Psoas muscle (tissue), 8 donors: Measurements from ENCODE around the gene SMIM12. TPM values are rescaled to one million over a fixed set of nuclear protein-coding genes. Genes with fewer than 3 reads are reported as not detected.

Source experiments
- ATAC-seq, 4 donors: fragments of 200-7000 bp; cut with Tn5 transposase; one replicate each; pipeline ENCODE4 v1.9.1; 2020; ENCODE audit warnings: moderate library complexity in 3 of 4, mild to moderate bottlenecking in 2 of 4
- DNase-seq, 2 donors: peaks; one replicate each; pipeline ENCODE4 v3.0.0-alpha.2; 2020
- H3K27ac ChIP-seq: fragments of 200-600 bp; one replicate; pipeline ENCODE4 v1.8.0; 2022
- H3K27me3 ChIP-seq, 3 donors: fragments of 200-600 bp in 1 of 3; one replicate each; pipeline versions ENCODE4 v1.6.1 to v1.8.0; 2013 to 2022; ENCODE audit warnings: low read length in 2 of 3, mild to moderate bottlenecking in 2 of 3, moderate library complexity in 1 of 3; ENCODE audit not compliant: insufficient read depth in 3 of 3
- H3K36me3 ChIP-seq, 2 donors: fragments of 200-600 bp in 1 of 2; one replicate each; pipeline versions ENCODE4 v1.6.1 to v1.8.0; 2013 to 2022; ENCODE audit warnings: low read depth in 1 of 2, mild to moderate bottlenecking in 1 of 2, moderate library complexity in 1 of 2; ENCODE audit not compliant: insufficient read depth in 1 of 2
- H3K4me1 ChIP-seq: fragments of 200-600 bp; one replicate; pipeline ENCODE4 v1.8.0; 2022
- H3K4me3 ChIP-seq: fragments of 200-600 bp; one replicate; pipeline ENCODE4 v1.8.0; 2022; ENCODE audit warnings: mild to moderate bottlenecking
- H3K9me3 ChIP-seq: fragments of 200-600 bp; one replicate; pipeline ENCODE4 v1.8.0; 2022
- CTCF ChIP-seq: fragments of 200-600 bp; IDR thresholded peaks from one replicate; pipeline ENCODE4 v1.8.0; 2022; ENCODE audit warnings: antibody characterized with exemption
- WGBS, 3 donors: extraction: QIAGEN DNeasy Blood & Tissue Kit; methylation state at CpG; one replicate each; pipeline versions ENCODE4 v1.1.6 to v1.1.7; 2013; 5-methylcytosine and 5-hydroxymethylcytosine counted together
- intact Hi-C, 2 donors: fragments of 100-400 bp; cut with DNase I; formaldehyde crosslinking; loops; one replicate each; pipeline versions ENCODE4 v1.11.0 to v1.14.2; 2022
- long read RNA-seq, 2 donors: library from polyadenylated mRNA; unstranded; transcript quantifications; one replicate each; pipeline ENCODE4 v2.0.0, GENCODE V29; 2021
- polyA plus RNA-seq, 3 donors: library from polyadenylated mRNA; stranded (reverse); fragments of 200-250 nt; gene quantifications; one replicate each; pipeline ENCODE4 v1.2.3, GENCODE V29; 2013
- total RNA-seq, 4 donors: library from RNA; stranded (reverse); fragmentation: NEBNext Ultra II Directional in 2 of 4; extraction: Animal tissue kit (Norgen Biotek cat#: 25700) in 2 of 4; gene quantifications; one replicate each; pipeline versions ENCODE4 v1.2.1 to v1.2.4, GENCODE V29; 2021 to 2023
- donor health status: healthy with polysubstance abuse.
- donor health status: DM: no; HTN: no; CAD: no; lungs with moderate emphysema.
- donor health status: Bipolar disorder and iron deficiency.
- donor health status: healthy.
- donor health status: DM: yes; HTN: yes; CAD: no.
- donor health status: DM: no; HTN: no; CAD: no.
- donor health status: DM: no; HTN: no; CAD: no.
- donor health status: DM: yes; HTN: yes; CAD: no.

Gene SMIM12
- total RNA-seq (10 to 100 TPM; 17.9 to 66.5 (median 45.8) TPM), polyA plus RNA-seq (100 to 1,000 TPM in 2 of 3 donors, 10 to 100 TPM in 1; 59.2 to 140 (median 101) TPM)
- long read RNA-seq, donor 1, transcript SMIM12-206 (2 exons, 3,454 nt) = major isoform, 19 of 22 reads
- long read RNA-seq, donor 1, partial matches to known transcripts = 0 of 22 reads
- long read RNA-seq, donor 1, other reads (novel, unspliced or antisense) = 3 of 22 reads
- long read RNA-seq, donor 2, transcript SMIM12-206 (2 exons, 3,454 nt) = major isoform, 80 of 91 reads
- long read RNA-seq, donor 2, partial matches to known transcripts = 0 of 91 reads
- long read RNA-seq, donor 2, other reads (novel, unspliced or antisense) = 8 of 91 reads

GRCh38 chr1:34859446-34860200, at the start of gene SMIM12:
SMIM12 (minus strand) TSS chr1:34859749; CDS start chr1:34855977, 3,772 bp downstream.
- ATAC-seq = peak; percentile 99 to 100 (median 100)
- 1% methylated on average over 47 of the region's 47 CpGs for WGBS, 3 donors
- Histone ChIP-seq H3K27ac (peak within 1 kb of the TSS; percentile 87), H3K36me3 (peaks cover 0 to 13% of the 10 kb centered on the region in 2 donors), H3K9me3 (no peaks in the 10 kb centered on the region), H3K4me3 (peak within 1 kb of the TSS; percentile 84), H3K27me3 (no peaks in the 10 kb centered on the region), H3K4me1 (peaks cover 17% of the 10 kb centered on the region)
- DNase-seq = peak; percentile 96 to 97
- TF ChIP-seq CTCF = peak; percentile 80
- intact Hi-C loops = no loop called here

- no peak for DNase-seq
- no peak for ATAC-seq
- 41 to 59% (median 52%) methylated on average over 3 of the region's 3 CpGs for WGBS, 3 donors
- intact Hi-C loops = no loop called here
- H3K4me3 ChIP-seq = no peak overlapping the region
- H3K4me1 ChIP-seq = no peaks in the 10 kb centered on the region
- no peaks in the 10 kb centered on the region for H3K9me3 ChIP-seq
- H3K27me3 ChIP-seq = peaks cover 0 to 8% (median 6%) of the 10 kb centered on the region in 3 donors
- no peaks in the 10 kb centered on the region for H3K36me3 ChIP-seq
- no peak overlapping the region for H3K27ac ChIP-seq
- TF ChIP-seq CTCF = no peak
Measured at GRCh38 chr1:34908369-34908768, 48.8 kb upstream of the SMIM12 start.

GRCh38 chr1:34907487-34908090, 48.0 kb upstream of the SMIM12 start:
- WGBS, 3 donors = 56 to 65% (median 59%) methylated on average over 5 of the region's 5 CpGs

GRCh38 chr1:34906756-34907155, 47.2 kb upstream of the SMIM12 start:
- no peak for DNase-seq
- Histone ChIP-seq H3K27ac (no peak overlapping the region), H3K9me3 (no peaks in the 10 kb centered on the region), H3K4me1 (no peaks in the 10 kb centered on the region), H3K36me3 (no peaks in the 10 kb centered on the region), H3K4me3 (no peak overlapping the region), H3K27me3 (peaks cover 0 to 8% (median 6%) of the 10 kb centered on the region in 3 donors)
- ATAC-seq = no peak
- intact Hi-C loops = no loop called here
- TF ChIP-seq CTCF = no peak
- WGBS, 3 donors = 49 to 74% (median 55%) methylated on average over 3 to 4 of the region's 4 CpGs

More at GRCh38 chr1:34907487-34908090, 48.0 kb upstream of the SMIM12 start:
- Histone ChIP-seq H3K4me3 (no peak overlapping the region), H3K9me3 (no peaks in the 10 kb centered on the region), H3K27me3 (peaks cover 0 to 8% (median 6%) of the 10 kb centered on the region in 3 donors), H3K36me3 (no peaks in the 10 kb centered on the region), H3K27ac (no peak overlapping the region), H3K4me1 (no peaks in the 10 kb centered on the region)
- intact Hi-C loops = no loop called here
- no peak for TF ChIP-seq CTCF
- ATAC-seq (no peak), DNase-seq (no peak)
